22Rv1 (cell line): ENCODE measurements around the gene PPP4R3C.

ENCODE experiments used
- CTCF ChIP-seq: fragments of 450-650 bp; IDR thresholded peaks from 2 replicates; pipeline ENCODE4 v1.5.1; 2017; ENCODE audit warnings: mild to moderate bottlenecking
- ZFX ChIP-seq: fragments of 450-650 bp; IDR thresholded peaks from 2 replicates; pipeline ENCODE4 v1.6.1; 2017; ENCODE audit warnings: antibody characterized with exemption, borderline replicate concordance

GRCh38 chrX:27438937-27439336 lies 24.2 kb downstream of the PPP4R3C start:
- TF ChIP-seq CTCF (no peak), ZFX (no peak)
